Ishikawa (cell line): ENCODE data around the gene PNPLA7.

Experiments used
- CEBPB ChIP-seq: IDR thresholded peaks from 2 replicates; pipeline ENCODE4 v1.6.1; 2012
- CREB1 ChIP-seq: IDR thresholded peaks from 2 replicates; pipeline ENCODE4 v1.6.1; 2012; ENCODE audit warnings: low read depth
- EGR1 ChIP-seq: IDR thresholded peaks from 2 replicates; pipeline ENCODE4 v1.6.1; 2012
- EP300 ChIP-seq: IDR thresholded peaks from 2 replicates; pipeline ENCODE4 v1.6.1; 2012; ENCODE audit warnings: borderline replicate concordance
- FOXM1 ChIP-seq: IDR thresholded peaks from 2 replicates; pipeline ENCODE4 v1.6.1; 2012; ENCODE audit warnings: low read depth, borderline replicate concordance
- MAX ChIP-seq: IDR thresholded peaks from 2 replicates; pipeline ENCODE4 v1.6.1; 2012
- NFIC ChIP-seq: IDR thresholded peaks from 2 replicates; pipeline ENCODE4 v1.6.1; 2012
- RAD21 ChIP-seq: IDR thresholded peaks from 2 replicates; pipeline ENCODE4 v1.6.1; 2012; ENCODE audit warnings: low read depth
- REST ChIP-seq: IDR thresholded peaks from 2 replicates; pipeline ENCODE4 v1.6.1; 2012; ENCODE audit warnings: low read depth, mild to moderate bottlenecking
- TAF1 ChIP-seq: IDR thresholded peaks from 2 replicates; pipeline ENCODE4 v1.6.1; 2012; ENCODE audit warnings: low read depth, mild to moderate bottlenecking
- TCF12 ChIP-seq: IDR thresholded peaks from 2 replicates; pipeline ENCODE4 v1.6.1; 2012; ENCODE audit warnings: low read depth
- TEAD4 ChIP-seq: IDR thresholded peaks from 2 replicates; pipeline ENCODE4 v1.6.1; 2012
- USF1 ChIP-seq: IDR thresholded peaks from 2 replicates; pipeline ENCODE4 v1.6.1; 2012
- YY1 ChIP-seq: IDR thresholded peaks from 2 replicates; pipeline ENCODE4 v1.6.1; 2012; ENCODE audit warnings: low read depth
- ZBTB7A ChIP-seq: IDR thresholded peaks from 2 replicates; pipeline ENCODE4 v1.6.1; 2012; ENCODE audit warnings: low read depth

PNPLA7 gene

GRCh38 chr9:137586854-137587253 lies 36.7 kb upstream of the PNPLA7 start:
- no peak for TF ChIP-seq MAX

GRCh38 chr9:137583957-137584356 lies 33.8 kb upstream of the PNPLA7 start:
- no peak for TF ChIP-seq YY1
- TF ChIP-seq TCF12: no peak
- TF ChIP-seq NFIC: no peak
- TF ChIP-seq TEAD4: no peak
- TF ChIP-seq TAF1: no peak
- no peak for TF ChIP-seq CREB1
- no peak for TF ChIP-seq EP300
- no peak for TF ChIP-seq MAX
- no peak for TF ChIP-seq CEBPB
- TF ChIP-seq ZBTB7A: no peak
- no peak for TF ChIP-seq USF1
- TF ChIP-seq RAD21: no peak

- TF ChIP-seq CREB1: no peak
- TF ChIP-seq USF1: no peak
- TF ChIP-seq TCF12: no peak
- no peak for TF ChIP-seq EGR1
- no peak for TF ChIP-seq REST
- TF ChIP-seq YY1: no peak
- no peak for TF ChIP-seq RAD21
- no peak for TF ChIP-seq ZBTB7A
- TF ChIP-seq FOXM1: no peak
- no peak for TF ChIP-seq NFIC
Observed at GRCh38 chr9:137583347-137583746, 33.1 kb upstream of the PNPLA7 start.

- TF ChIP-seq MAX: no peak
- peak; percentile 56 for TF ChIP-seq RAD21
Observed at GRCh38 chr9:137582286-137582860, 32.2 kb upstream of the PNPLA7 start.

- TF ChIP-seq EP300 (no peak), NFIC (no peak), YY1 (no peak), RAD21 (no peak), EGR1 (no peak)
Observed at GRCh38 chr9:137581361-137582285, 31.4 kb upstream of the PNPLA7 start.

- TF ChIP-seq NFIC (no peak), USF1 (no peak), FOXM1 (no peak), ZBTB7A (no peak), TAF1 (no peak), EP300 (no peak), TCF12 (no peak)
Observed at GRCh38 chr9:137580954-137581322, 30.7 kb upstream of the PNPLA7 start.

GRCh38 chr9:137580209-137580953 lies 30.2 kb upstream of the PNPLA7 start:
- peak; percentile 34; the same call in 1 of the 2 replicates for TF ChIP-seq NFIC
- TF ChIP-seq RAD21: no peak
